ENCODE data around the gene SRSF7.

- TF ChIP-seq POLR2A (IDR thresholded peaks at IDR 0.05; ENCODE audit: extremely low read depth, insufficient read length), result no peak
- no peak for TF ChIP-seq CTCF (IDR thresholded peaks at IDR 0.05; ENCODE audit: low read depth, low read length)
- no peak for TF ChIP-seq MAX (IDR thresholded peaks at IDR 0.05; ENCODE audit: low read depth, low read length)
These were observed 27.5 kb upstream of the SRSF7 start for GRCh38 chr2:38778687-38779082.
